Activated CD4-positive, alpha-beta T cell treated with anti-CD3 and anti-CD28 coated beads, Interleukin-2, amount 50 U/mL, for 24 hours (primary cell): ENCODE results near the gene ZNF543.
"Not testable (repeated sequence)": the region's sequence is repeated elsewhere in the genome, so short reads cannot be mapped to it uniquely, and the experiment has no call there.

ENCODE experiments used
- DNase-seq, 2 donors: peaks; one replicate each; pipeline ENCODE4 v3.0.0-alpha.2; 2020; ENCODE audit warnings: low read depth in 1 of 2, low spot score in 1 of 2

Gene ZNF543

DNA sequence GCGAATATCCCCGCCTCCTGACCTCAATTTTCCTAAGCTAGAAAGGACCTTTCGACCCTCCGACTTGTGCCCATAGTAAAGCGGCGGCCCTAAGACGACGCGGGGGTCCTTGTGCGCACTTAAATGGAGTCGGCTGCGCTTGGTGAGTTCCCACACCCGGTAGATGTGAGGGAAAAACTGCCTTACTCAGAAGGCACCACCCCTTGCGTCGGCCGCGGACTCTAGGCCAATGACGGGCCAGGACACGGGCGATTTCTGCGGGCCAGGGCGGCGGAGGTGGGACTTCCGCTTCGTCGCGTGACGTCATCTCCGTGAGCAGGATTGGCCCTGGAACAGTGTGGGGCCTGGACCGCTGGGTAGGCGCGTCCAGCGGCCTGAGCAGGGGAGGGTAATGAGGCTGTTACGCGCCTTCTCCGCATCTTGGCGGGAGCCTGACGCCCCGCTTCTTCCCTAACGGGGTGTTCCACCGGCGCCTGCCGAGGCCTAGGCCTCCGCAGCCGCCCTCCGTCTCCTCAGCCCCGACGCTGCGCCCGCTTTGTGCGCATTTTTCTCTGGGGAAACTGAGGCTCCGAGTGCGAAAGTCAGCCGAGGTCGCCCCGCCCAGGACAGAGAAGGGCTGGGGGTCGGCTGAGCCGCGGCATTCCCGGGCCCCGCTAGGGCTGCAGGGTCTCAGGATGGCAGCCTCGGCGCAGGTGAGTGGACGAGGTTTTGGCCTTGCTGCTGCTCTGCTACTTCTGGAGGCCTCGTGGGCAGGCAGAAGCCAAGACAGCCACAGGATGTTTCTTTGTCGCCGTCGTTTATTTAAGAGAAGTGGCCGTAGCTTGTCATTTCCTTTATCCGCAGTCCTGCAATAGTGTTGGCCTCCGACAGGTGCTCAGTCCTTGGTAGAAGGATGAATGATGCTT is at the start of gene ZNF543:
TSS of gene ZNF543 (plus strand) at position 293 of the 905 bp plus-strand sequence. CDS start at position 675, 382 bp downstream.
- peak; percentile 89 for DNase-seq

DNA sequence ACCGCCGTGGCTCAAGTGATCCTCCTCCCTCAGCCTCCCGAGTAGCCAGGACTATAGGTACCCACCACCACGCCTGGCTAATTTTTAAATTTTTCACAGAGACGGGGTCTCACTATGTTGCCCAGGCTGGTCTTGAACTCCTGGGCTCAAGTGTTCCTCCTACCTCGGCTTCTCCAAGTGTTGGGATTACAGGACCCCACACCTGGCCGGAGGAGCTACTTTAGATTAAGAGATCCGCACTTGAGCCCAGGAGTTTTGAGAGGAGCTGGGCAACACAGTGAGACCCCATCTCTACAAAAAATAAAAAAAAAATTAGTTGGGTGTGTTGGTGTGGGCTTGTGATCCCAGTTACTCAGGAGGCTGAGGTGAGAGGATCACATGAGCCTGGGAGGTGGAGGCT is 49.0 kb upstream of the ZNF543 start:
- no peak for DNase-seq

DNA sequence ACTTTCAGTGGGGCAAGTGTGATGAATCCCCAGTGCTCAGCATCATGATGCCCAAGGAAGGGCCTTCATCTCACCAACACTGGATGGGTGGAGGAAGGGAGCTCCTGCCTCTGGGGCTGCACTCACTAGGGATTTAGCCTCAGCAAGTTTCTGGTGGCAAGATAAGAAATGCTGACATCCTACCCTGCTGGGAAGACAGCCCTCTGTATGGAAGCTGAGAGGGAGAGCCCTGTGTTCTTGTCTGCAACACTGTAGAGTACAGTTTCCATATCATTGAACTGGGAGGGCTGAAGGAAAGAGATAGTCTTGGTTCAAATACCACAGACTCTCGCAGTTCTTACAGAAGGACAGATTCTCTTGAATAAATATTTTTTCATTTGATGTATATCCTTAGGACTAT is 47.3 kb upstream of the ZNF543 start:
- DNase-seq: no peak

DNA sequence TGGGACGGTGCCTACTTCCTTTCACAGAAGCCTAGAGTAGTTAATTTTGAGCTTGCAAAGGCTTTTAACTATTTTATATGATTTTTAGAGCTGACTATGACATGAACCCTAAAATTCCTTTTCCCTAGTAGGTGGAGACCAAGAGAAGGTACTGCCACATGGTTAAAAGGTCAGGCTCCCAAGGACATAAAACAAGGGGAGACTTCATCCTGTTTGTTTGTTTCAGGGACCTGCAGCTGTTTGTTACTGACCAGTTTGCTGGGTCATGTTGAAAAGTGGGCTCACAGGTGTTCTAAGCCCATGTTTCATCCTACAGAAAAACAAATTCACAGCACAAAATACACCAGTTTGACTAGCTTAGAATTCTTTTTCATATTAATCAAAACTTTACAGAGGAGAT is 43.8 kb upstream of the ZNF543 start:
- DNase-seq: no peak

DNA sequence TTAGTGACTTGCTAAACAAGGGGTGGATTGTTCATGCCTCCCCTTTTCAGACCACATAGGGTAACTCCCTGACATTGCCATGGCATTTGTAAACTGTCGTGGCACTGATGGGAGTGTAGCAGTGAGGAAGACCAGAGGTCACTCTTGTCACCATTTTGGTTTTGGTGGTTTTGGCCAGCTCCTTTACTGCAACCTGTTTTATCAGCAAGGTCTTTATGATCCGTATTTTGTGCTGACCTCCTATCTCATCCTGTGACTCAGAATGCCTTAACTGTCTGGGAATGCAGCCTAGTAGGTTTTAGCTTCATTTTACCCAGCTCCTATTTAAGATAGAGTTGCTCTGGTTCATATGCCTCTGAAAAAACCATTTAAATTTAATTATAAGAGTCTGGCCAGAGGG is 41.8 kb upstream of the ZNF543 start:
- DNase-seq: not testable (repeated sequence)

DNA sequence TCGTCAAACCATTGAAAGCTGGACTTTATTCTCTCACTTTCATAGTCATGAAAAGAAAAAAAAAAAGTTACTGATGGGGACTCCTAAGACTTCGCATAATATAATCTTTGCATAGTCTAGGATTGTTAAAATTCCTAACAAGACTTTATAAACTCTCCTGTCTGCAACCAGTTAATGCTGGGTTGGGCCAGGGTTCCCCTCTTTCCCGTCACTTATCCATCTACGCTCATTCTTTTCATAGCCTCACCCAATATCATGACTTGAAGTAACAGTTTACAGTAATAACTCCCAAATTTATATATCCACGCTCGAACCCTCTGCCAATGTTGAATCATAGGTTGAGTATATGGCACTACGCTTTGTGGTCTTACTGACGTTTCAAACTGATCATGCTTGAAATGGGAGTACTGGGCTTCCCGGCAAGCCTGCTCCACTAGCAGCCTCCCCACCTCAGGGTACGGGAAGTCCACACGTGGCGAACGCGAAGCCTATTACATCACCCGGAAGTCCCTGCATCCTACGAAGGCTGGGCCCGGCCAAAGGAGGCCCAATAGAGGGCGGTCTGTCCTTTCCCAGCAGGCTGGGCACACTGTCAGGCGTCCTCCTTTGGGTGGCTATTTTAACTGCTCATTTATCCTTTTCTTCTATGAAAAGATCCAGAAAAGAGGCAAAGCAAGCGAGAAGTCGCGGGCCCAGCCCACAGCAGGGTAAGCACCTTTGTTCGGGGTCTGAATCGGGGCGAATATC is 40.7 kb upstream of the ZNF543 start:
- peak; percentile 65 to 77 for DNase-seq

DNA sequence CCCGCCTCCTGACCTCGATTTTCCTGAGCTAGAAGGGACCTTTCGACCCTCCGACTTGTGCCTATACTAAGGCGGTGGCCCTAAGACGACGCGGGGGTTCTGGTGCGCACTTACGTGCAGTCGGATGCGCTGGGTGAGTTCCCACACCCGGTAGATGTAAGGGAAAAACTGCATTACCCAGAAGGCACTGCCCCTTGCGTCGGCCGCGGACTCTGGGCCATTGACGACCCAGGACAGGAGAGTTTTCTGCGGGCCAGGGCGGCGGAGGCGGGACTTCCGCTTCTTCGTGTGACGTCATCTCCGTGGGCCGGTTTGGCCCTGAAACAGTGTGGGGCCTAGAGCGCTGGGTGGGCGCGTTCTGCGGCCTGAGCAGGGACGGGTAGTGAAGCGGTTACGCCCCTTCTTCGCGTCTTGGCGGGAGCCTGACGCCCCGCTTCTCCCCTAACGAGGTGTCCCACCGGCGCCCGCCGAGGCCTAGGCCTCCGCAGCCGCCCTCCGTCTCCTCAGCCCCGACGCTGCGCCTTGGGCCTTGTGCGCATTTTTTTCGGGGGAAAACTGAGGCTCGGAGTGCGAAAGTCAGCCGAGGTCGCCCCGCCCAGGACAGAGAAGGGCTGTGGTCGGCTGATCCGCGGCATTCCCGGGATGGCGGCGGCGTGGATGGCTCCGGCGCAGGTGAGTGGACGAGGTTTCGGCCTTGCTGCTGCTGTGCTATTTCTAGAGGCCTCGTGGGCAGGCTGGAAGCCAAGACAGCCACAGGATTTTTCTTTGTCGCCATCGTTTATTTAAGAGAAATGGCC is 39.9 kb upstream of the ZNF543 start, which contains the start of gene ZNF460:
TSS of gene ZNF460 (plus strand) at position 321 of the 797 bp plus-strand sequence. CDS start at position 643, 322 bp downstream.
- peak; percentile 95 to 97 for DNase-seq

DNA sequence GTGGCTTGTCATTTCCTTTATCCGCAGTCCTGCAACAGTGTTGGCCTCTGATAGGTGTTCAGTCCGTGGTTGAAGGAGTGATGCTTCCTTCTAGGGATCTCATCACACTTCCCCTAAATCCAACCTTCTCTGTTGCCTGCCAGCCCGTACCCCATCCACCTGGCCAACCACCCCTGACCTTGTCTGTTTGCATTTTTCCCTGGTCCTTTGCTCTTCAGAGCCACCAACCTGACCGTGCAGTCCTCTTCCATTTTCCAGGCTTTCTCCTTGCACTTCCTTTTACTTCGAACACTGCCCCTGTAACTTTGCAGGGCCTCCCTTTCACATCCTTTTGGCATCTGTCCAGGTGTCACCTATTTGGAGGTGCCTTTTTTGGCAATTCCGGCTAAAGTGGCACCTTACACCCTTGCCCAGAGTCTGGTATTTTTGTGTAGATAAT is 39.3 kb upstream of the ZNF543 start:
- DNase-seq: peak in 1 of 2 donors; percentile 22

DNA sequence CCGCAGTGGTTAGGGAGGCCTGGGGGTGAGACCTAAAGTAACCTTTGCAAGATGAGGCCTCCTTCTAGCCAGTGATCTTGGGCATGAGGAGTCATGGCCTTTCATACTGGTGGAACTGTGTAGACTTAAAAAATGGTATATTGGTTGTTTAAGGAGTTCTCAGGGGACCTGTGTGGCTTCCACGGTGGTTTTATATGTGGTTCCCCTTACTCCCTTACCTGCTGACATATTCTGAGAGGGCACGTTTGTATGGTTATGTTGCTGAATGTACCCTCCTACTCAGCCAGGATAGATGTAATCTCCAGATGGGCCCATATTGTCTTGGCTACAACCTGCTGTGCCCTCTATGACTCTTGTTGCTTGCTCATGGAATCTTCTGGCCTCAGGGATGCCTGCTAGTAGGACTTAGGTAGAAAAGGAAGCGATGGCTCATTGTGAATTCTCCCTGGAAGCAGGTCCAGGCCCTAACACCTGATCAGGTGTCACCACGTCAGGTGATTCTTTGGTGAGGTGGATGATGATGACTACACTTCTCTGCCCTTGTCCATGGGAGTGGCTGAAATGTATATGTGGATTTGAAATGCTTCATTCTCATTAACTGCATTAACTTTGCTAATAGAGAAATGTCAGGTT is 38.1 kb upstream of the ZNF543 start:
- no peak for DNase-seq

DNA sequence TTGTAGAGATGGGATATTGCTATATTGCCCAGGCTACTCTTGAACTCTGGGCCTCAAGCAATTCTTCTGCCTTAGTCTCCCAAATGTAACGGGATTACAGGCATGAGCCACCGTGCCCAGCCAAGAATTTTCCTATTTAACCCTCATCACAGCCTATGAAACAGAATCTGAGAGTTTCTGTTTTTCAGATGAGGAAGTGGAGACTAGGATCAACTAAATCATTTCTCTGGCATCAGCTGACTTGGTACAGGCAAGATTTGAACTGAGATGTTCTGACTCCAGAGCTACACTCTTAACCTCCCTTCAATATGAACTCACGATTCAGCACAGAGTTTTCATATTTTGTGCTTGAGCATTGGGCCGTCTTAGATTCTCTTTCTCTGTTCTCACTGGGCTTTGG is 31.9 kb upstream of the ZNF543 start:
- DNase-seq: no peak

DNA sequence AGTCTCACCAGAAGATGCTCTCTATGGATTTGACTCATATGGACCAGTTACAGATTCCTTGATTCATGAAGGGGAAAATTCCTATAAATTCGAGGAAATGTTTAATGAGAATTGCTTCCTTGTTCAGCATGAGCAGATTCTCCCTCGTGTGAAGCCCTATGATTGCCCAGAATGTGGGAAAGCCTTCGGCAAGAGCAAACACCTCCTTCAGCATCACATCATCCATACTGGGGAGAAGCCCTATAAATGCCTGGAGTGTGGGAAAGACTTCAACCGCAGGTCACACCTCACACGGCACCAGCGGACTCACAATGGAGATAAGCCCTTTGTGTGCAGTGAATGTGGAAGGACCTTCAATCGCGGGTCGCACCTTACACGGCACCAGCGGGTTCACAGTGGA is 29.3 kb upstream of the ZNF543 start:
- DNase-seq: no peak

DNA sequence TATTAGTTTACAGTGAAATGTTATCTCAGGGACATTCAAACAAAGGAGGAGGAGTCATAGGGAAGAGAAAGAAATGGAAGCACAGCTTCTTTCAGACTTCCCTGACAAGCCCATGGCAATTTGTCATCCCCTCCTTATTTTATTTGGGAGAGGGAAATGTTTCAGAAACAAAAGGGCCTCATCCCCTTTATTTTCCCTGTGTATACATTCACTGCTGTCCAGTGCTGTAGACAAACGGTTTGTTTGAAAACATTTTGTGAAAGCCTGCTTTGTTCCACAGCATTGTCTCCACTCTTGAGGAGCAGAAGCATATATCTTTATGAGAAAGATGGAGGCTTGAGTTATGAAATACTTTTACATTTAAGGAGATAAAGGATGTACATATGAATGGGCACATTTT is 27.7 kb upstream of the ZNF543 start:
- DNase-seq: no peak

DNA sequence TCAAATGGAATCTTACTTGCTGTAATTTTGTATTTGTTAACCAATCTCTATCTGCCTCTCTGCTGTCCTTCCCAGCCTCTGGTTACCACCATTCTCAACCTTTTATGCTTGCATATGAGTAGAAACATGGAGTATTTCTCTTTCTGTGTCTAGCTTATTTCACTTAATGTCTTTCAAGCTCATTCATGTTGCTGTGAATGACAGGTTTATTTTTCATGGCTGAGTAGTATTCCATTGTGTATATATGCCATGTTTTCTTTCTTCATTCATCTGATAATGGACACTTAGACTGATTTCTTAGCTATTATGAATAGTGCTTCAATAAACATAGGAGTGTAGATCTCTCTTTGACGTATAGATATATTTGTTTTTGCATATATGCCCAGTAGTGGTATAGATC is 26.6 kb upstream of the ZNF543 start:
- DNase-seq: no peak

DNA sequence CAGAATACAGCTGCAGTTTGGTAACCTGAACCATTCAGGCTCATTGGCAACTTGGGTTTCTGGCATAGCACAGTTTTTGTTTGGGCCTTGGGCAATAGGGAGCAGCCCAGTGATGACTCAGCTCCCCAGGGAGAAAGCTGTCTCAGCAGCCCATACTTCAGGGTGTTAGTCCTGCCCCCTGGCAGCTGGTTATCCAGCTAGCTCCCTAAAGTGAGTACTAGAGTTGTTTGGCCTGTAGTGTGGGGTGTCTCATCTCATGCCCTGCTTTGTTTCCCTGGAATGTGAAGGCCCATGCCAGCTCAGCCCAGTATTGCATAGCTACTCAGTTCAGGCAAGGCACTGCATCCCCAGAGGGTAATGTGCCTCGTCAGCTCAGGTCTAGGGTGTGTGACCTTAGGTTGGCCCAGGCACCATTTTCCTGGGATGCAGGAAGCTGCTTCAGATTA is 18.2 kb upstream of the ZNF543 start:
- no peak for DNase-seq

DNA sequence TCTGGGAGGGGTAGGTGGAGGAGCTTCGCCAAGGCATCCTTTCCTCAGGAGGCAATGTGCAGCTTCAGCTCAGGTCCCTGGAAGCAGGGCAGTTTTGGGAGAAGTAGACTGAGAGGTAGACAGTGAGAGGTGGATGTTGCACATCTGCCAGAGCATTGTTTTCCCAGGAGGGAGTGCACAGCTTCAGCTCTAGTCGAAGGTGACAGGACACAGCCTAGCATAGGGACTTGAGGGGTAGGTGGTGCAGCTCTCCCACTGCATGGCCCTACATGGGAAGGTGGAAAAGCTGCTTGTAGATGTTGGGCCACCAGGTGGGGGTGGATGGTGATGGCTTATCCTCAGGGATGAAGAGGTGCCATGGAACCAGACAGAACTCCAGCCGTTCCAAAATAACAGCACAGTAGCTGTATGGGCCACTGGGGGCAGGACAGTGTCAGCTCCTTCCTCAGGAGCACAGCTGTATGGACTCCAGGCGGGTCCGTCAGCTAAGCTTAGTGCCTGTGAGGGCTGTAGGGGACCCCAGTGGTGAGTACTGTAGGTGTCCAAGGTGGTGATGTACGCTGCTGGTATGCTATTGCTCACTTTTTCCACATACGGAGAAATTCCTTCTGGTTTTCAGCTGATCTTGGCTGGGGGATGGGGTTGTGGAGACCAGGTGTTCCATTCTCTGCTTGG is 17.4 kb upstream of the ZNF543 start:
- DNase-seq: no peak

DNA sequence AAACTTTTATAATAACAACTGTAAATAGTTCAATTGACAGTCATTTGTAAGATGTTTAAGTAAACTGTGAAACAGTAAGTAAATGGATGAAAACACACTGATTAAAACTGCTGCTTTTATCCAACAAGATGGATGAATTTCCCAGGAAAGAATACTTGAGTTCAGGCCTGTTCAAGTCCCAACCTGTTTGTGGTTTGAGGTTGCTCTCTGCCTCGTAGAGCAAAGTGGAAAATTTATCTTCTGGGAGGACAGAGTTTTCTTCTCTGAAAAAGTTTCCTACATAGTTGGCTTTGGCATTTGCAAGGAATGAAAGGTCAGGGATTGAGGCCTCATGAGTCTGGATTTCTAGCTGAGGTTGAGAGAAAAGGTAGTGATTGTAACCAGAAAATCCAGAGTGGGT is 15.2 kb upstream of the ZNF543 start:
- no peak for DNase-seq

DNA sequence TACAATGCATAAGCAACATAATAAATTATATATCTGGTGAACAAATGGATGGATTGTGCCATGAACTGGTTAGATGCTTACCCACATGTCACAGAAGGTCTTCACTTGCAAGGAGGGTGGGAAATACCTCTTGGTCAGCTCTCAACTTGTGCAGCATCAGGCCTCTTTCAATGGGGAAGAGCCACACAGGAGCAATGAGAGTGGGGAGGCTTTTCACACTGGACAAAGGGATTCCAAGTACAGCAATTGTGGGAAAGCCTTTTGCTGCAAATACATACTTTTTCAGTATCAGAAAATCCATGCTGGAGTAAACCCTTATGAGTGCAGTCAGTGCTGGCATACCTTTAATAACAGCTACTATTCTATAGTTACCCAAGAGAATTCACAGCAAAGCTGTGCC is 11.8 kb upstream of the ZNF543 start:
- no peak for DNase-seq

DNA sequence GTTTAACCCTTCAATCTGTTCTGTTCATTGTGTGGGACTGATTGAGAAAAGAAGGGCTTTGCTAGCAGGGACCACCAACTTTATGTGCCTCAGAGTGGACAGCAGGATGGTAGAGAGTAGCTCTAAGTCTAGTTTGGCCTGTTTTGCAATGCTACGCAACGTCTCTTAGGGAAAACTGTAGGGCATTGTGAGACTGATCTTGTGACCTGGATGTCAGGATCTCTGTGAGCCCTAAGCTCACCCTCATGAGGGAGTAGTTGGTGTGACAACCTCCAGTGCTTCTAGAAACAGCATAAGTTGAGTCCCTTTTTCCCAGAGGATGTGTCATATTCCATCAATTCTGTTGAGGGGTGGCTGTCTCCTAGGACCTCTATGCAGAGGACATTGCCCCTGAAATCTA is 9.5 kb upstream of the ZNF543 start:
- DNase-seq: no peak

DNA sequence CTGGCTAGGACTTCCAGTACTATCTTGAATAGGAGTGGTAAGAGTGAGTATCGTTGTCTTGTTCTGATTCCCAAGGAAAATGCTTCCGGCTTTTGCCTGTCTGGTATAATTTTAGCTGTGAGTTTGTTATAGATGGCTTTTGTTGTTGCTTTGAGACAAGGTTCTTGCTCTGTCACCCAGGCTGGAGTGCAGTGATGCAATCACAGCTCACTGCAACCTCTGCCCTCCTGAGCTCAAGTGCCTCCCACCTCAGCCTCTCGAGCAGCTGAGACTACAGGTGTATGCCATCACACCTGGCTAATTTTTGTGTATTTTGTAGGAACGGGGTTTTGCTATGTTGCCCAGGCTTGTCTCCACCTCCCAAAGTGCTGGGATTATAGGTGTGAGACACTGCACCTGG is 6.1 kb upstream of the ZNF543 start:
- no peak for DNase-seq

DNA sequence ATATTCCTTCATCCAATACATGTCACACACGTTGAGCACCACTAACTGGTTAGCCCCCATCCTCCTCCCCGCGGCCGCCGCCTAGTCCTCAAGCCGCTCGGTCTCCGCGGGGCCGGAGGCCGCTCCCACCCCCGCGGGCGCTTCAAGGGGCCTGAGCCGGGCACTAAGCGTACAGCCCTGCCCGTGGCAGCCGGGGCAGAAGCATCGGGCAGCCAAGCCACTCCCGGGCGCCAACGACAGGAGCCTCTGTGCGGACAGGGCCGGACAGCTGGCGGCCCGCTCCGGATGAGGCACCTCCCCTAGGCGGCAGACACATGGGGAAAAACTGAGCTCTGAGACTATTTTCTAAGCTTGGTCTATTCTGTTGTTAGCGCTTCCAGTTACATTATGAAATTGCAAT is 2.8 kb upstream of the ZNF543 start:
- no peak for DNase-seq
